Measurements from ENCODE around the gene PRRT1.

DNA sequence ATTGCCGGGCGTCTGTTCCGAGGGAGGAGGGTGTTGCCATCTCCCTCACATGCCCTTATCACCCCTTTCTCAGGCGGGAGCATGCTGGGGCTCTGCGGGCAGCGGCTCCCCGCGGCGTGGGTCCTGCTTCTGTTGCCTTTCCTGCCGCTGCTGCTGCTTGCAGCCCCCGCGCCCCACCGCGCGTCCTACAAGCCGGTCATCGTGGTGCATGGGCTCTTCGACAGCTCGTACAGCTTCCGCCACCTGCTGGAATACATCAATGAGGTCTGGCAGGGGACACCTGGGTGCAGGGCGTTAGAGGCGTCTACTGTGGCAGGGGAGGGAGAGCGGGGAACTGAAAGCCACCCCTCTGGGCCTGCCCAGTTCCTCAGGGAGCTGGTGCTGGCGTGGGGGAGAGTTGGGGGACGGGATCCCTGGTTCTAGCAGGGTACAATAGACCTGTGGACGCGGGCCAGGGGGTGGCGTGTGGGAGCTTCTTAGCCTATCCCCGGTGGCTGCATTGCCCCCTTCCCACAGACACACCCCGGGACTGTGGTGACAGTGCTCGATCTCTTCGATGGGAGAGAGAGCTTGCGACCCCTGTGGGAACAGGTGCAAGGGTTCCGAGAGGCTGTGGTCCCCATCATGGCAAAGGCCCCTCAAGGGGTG, 2.9 kb upstream of the PRRT1 start:
- TF ChIP-seq EZH2 (IDR thresholded peaks at IDR 0.05; ENCODE audit: borderline replicate concordance) = no peak
- TF ChIP-seq, protein P1, sequence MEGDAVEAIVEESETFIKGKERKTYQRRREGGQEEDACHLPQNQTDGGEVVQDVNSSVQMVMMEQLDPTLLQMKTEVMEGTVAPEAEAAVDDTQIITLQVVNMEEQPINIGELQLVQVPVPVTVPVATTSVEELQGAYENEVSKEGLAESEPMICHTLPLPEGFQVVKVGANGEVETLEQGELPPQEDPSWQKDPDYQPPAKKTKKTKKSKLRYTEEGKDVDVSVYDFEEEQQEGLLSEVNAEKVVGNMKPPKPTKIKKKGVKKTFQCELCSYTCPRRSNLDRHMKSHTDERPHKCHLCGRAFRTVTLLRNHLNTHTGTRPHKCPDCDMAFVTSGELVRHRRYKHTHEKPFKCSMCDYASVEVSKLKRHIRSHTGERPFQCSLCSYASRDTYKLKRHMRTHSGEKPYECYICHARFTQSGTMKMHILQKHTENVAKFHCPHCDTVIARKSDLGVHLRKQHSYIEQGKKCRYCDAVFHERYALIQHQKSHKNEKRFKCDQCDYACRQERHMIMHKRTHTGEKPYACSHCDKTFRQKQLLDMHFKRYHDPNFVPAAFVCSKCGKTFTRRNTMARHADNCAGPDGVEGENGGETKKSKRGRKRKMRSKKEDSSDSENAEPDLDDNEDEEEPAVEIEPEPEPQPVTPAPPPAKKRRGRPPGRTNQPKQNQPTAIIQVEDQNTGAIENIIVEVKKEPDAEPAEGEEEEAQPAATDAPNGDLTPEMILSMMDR (IDR thresholded peaks at IDR 0.05; ENCODE audit: poor library complexity) = peak; percentile 69
